Loucy (cell line): ENCODE data around the gene NT5DC4.
A peak's percentile ranks its signal among the peaks of the same experiment; 100 is the strongest.
"Not testable (repeated sequence)": the region's sequence is repeated elsewhere in the genome, so short reads cannot be mapped to it uniquely, and the experiment has no call there.

Source experiments
- H2AFZ ChIP-seq: fragments of 200-600 bp; sonication (generic); 2 replicates; pipeline ENCODE4 v1.6.0; 2016; ENCODE audit warnings: antibody characterized with exemption, mild to moderate bottlenecking, low read length, moderate library complexity
- H3F3A ChIP-seq: fragments of 200-600 bp; 2 replicates; pipeline ENCODE4 v1.6.0; 2016; ENCODE audit warnings: antibody characterized with exemption, low read depth, mild to moderate bottlenecking
- H3K27me3 ChIP-seq: fragments of 200-600 bp; sonication (generic); 2 replicates; pipeline ENCODE4 v1.6.1; 2014; ENCODE audit warnings: low read length, mild to moderate bottlenecking; ENCODE audit not compliant: insufficient read depth, poor library complexity, severe bottlenecking
- H3K36me3 ChIP-seq: fragments of 200-600 bp; sonication (generic); 2 replicates; pipeline ENCODE4 v1.6.1; 2016; ENCODE audit warnings: low read length; ENCODE audit not compliant: insufficient read depth
- H3K4me1 ChIP-seq: fragments of 200-600 bp; sonication (generic); 2 replicates; pipeline ENCODE4 v1.5.1; 2014; ENCODE audit warnings: low read length, mild to moderate bottlenecking; ENCODE audit not compliant: insufficient read depth, poor library complexity, severe bottlenecking
- H3K4me2 ChIP-seq: fragments of 200-600 bp; sonication (generic); 2 replicates; pipeline ENCODE4 v1.6.0; 2014; ENCODE audit warnings: antibody characterized with exemption, low read length, low read depth, mild to moderate bottlenecking; ENCODE audit not compliant: poor library complexity, severe bottlenecking
- H3K4me3 ChIP-seq: fragments of 200-600 bp; sonication (generic); 2 replicates; pipeline ENCODE4 v1.5.1; 2014; ENCODE audit warnings: low read length, mild to moderate bottlenecking, mixed read lengths; ENCODE audit not compliant: poor library complexity, severe bottlenecking
- H3K79me2 ChIP-seq: fragments of 200-600 bp; sonication (generic); 2 replicates; pipeline ENCODE4 v1.6.1; 2014; ENCODE audit warnings: low read length; ENCODE audit not compliant: insufficient read depth
- H3K9ac ChIP-seq: fragments of 200-600 bp; sonication (generic); 2 replicates; pipeline ENCODE4 v1.6.0; 2014; ENCODE audit warnings: mild to moderate bottlenecking, low read depth, low read length, moderate library complexity; ENCODE audit not compliant: poor library complexity, severe bottlenecking
- H3K9me2 ChIP-seq: fragments of 200-600 bp; sonication (generic); replicated peaks from 2 replicates; pipeline ENCODE4 v1.6.1; 2016; ENCODE audit warnings: low read depth, low read length, mixed read lengths
- H3K9me3 ChIP-seq: fragments of 200-600 bp; sonication (generic); 2 replicates; pipeline ENCODE4 v1.6.1; 2014; ENCODE audit warnings: mild to moderate bottlenecking, antibody characterized with exemption, low read length, low read depth; ENCODE audit not compliant: insufficient read depth
- H4K20me1 ChIP-seq: fragments of 200-600 bp; sonication (generic); 2 replicates; pipeline ENCODE4 v1.6.0; 2014; ENCODE audit warnings: antibody characterized with exemption, low read length, mild to moderate bottlenecking; ENCODE audit not compliant: insufficient read depth, poor library complexity, severe bottlenecking
- CTCF ChIP-seq: fragments of 200-600 bp; sonication (generic); conservative IDR thresholded peaks from 2 replicates; pipeline ENCODE4 v1.5.1; 2014; ENCODE audit warnings: mild to moderate bottlenecking, antibody characterized with exemption, low read length
- EZH2phosphoT487 ChIP-seq: fragments of 200-600 bp; IDR thresholded peaks from 2 replicates; pipeline ENCODE4 v1.6.1; 2018; ENCODE audit warnings: antibody characterized with exemption, mild to moderate bottlenecking, moderate library complexity, borderline replicate concordance

The NT5DC4 gene

GRCh38 chr2:112706170-112706664, 14.6 kb upstream of the NT5DC4 start:
- H3K4me2 ChIP-seq = peak overlapping the region; percentile 72
- H3K27me3 ChIP-seq = no peaks in the 10 kb centered on the region
- H3K4me1 ChIP-seq = peaks cover 68% of the 10 kb centered on the region

GRCh38 chr2:112706947-112707346, 13.9 kb upstream of the NT5DC4 start:
- not testable (repeated sequence) for H3K27me3 ChIP-seq, H3K9me3 ChIP-seq, H3K4me3 ChIP-seq, H4K20me1 ChIP-seq, H3K9me2 ChIP-seq, H2AFZ ChIP-seq, H3F3A ChIP-seq, H3K36me3 ChIP-seq, H3K79me2 ChIP-seq
- Histone ChIP-seq H3K9ac (peak overlapping the region; percentile 50), H3K4me2 (peak overlapping the region; percentile 72), H3K4me1 (peaks cover 66% of the 10 kb centered on the region)

More at GRCh38 chr2:112706170-112706664, 14.6 kb upstream of the NT5DC4 start:
- Histone ChIP-seq H3K79me2 (no peaks in the 10 kb centered on the region), H3K9me2 (no peaks in the 10 kb centered on the region), H3K9me3 (no peaks in the 10 kb centered on the region), H3K9ac (peak overlapping the region; percentile 60), H4K20me1 (no peaks in the 10 kb centered on the region), H3K36me3 (no peaks in the 10 kb centered on the region), H2AFZ (0 out of 2 replicates have a peak overlapping the region, but pooled peaks have one; percentile 18), H3K4me3 (peak overlapping the region; percentile 56), H3F3A (no peaks in the 10 kb centered on the region)
- TF ChIP-seq EZH2phosphoT487 = no peak
- TF ChIP-seq CTCF = no peak

- peak overlapping the region; percentile 8 for H3K4me2 ChIP-seq
- no peaks in the 10 kb centered on the region for H3K79me2 ChIP-seq
- peaks cover 64% of the 10 kb centered on the region for H3K4me1 ChIP-seq
- no peak overlapping the region for H3K4me3 ChIP-seq
- no peaks in the 10 kb centered on the region for H4K20me1 ChIP-seq
- H3K36me3 ChIP-seq = no peaks in the 10 kb centered on the region
- no peaks in the 10 kb centered on the region for H3K9me3 ChIP-seq
- H3K9ac ChIP-seq = peak overlapping the region; percentile 26
- H3F3A ChIP-seq = no peaks in the 10 kb centered on the region
- no peak overlapping the region for H2AFZ ChIP-seq
- no peak for TF ChIP-seq EZH2phosphoT487
- TF ChIP-seq CTCF = no peak
- no peaks in the 10 kb centered on the region for H3K27me3 ChIP-seq
- no peaks in the 10 kb centered on the region for H3K9me2 ChIP-seq
Measured at GRCh38 chr2:112708968-112709367, 11.9 kb upstream of the NT5DC4 start.

- no peaks in the 10 kb centered on the region for H3F3A ChIP-seq
- H3K9ac ChIP-seq = no peak overlapping the region
- H4K20me1 ChIP-seq = no peaks in the 10 kb centered on the region
- no peaks in the 10 kb centered on the region for H3K9me3 ChIP-seq
- H2AFZ ChIP-seq = peak overlapping the region; percentile 91
- no peaks in the 10 kb centered on the region for H3K36me3 ChIP-seq
- H3K4me2 ChIP-seq = no peak overlapping the region
- H3K9me2 ChIP-seq = no peaks in the 10 kb centered on the region
- no peak overlapping the region for H3K4me3 ChIP-seq
- H3K4me1 ChIP-seq = peaks cover 64% of the 10 kb centered on the region
- no peaks in the 10 kb centered on the region for H3K27me3 ChIP-seq
- TF ChIP-seq CTCF (no peak), EZH2phosphoT487 (no peak)
- no peaks in the 10 kb centered on the region for H3K79me2 ChIP-seq
Measured at GRCh38 chr2:112709703-112710102, 11.1 kb upstream of the NT5DC4 start.
